ENCODE data around the gene GCK. TPM values are rescaled to one million over a fixed set of nuclear protein-coding genes. Genes with fewer than 3 reads are reported as not detected.

GCK gene
- total and polyA plus RNA-seq, 4 donors: 0.09 to 12.7 (median 0.44) TPM

DNA sequence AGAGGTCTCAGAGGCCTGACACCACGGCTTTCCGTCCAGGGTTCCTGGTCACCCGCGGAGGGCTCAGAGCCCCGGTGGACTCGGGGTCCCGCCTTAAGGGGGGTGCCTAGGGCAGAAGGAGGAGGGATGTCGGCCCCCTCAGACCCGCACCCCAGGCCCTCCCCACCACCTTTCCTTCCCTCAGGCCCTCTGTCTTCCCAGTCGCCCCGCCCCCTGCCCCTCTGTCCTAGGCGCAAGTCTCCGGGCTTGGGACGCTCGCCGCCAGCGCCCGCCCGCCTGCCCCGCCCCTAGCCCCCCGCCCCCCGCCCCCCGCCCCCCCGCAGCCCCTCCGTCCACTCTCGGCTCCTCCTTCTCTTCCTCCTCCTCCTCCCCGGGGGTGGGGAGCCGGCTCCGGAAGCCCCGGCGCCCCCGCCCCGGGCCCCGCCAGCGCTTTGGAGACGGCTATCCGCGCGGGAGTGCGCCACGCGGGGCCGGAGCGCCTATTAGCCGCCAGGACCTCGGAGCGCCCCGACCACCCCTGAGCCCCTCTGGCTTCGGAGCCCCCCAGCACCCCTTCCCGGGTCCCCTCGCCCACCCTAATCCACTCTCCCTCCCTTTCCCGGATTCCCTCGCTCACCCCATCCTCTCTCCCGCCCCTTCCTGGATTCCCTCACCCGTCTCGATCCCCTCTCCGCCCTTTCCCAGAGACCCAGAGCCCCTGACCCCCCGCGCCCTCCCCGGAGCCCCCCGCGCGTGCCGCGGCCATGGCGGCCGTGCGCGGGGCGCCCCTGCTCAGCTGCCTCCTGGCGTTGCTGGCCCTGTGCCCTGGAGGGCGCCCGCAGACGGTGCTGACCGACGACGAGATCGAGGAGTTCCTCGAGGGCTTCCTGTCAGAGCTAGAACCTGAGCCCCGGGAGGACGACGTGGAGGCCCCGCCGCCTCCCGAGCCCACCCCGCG lies 85.0 kb downstream of the GCK start, which contains the start of gene AEBP1 (continued):
- TF ChIP-seq JUND (IDR thresholded peaks at IDR 0.05): no peak

DNA sequence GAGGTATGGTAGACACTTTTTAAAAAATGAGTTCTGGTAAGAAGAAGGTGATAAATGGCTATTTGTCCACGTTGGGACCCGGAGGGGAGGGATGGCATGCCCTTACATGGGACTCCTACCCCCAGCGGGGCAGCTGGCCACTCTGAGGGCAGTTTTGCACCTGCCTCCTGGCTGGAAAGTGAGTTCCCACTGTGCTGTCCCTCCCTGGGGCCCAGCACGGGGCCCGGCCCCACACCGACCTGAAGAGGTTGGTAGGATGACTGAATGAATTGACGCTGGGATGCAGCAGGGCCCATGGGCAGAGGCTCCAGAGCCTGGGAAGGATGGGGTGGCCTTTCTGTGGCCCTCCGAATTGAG lies 85.7 kb downstream of the GCK start:
- no peaks in the 10 kb centered on the region for H3K27me3 ChIP-seq (ENCODE audit: control insufficient read depth in 4 of 4, insufficient read depth in 4 of 4, low read length in 3 of 4)
- H3K27ac ChIP-seq (ENCODE audit: low read depth in 1 of 2, low read length in 2 of 2): no peak overlapping the region
- TF ChIP-seq YY1 (IDR thresholded peaks at IDR 0.05) (no peak), EGR1 (IDR thresholded peaks at IDR 0.05; ENCODE audit: low read depth in 2 of 2) (no peak), RXRA (IDR thresholded peaks at IDR 0.05) (no peak), FOXA2 (IDR thresholded peaks at IDR 0.05) (no peak), JUND (IDR thresholded peaks at IDR 0.05) (no peak), FOXA1 (IDR thresholded peaks at IDR 0.05) (no peak), RAD21 (IDR thresholded peaks at IDR 0.05) (no peak), SP1 (IDR thresholded peaks at IDR 0.05) (no peak), HNF4A (conservative IDR thresholded peaks at IDR 0.05) (no peak), HNF4G (IDR thresholded peaks at IDR 0.05) (no peak), TAF1 (conservative IDR thresholded peaks at IDR 0.05) (no peak), NR2F2 (IDR thresholded peaks at IDR 0.05) (no peak), GABPA (IDR thresholded peaks at IDR 0.05 in 1 of 2, conservative IDR thresholded peaks at IDR 0.05 in 1 of 2) (no peak)
- TF ChIP-seq, protein P1, sequence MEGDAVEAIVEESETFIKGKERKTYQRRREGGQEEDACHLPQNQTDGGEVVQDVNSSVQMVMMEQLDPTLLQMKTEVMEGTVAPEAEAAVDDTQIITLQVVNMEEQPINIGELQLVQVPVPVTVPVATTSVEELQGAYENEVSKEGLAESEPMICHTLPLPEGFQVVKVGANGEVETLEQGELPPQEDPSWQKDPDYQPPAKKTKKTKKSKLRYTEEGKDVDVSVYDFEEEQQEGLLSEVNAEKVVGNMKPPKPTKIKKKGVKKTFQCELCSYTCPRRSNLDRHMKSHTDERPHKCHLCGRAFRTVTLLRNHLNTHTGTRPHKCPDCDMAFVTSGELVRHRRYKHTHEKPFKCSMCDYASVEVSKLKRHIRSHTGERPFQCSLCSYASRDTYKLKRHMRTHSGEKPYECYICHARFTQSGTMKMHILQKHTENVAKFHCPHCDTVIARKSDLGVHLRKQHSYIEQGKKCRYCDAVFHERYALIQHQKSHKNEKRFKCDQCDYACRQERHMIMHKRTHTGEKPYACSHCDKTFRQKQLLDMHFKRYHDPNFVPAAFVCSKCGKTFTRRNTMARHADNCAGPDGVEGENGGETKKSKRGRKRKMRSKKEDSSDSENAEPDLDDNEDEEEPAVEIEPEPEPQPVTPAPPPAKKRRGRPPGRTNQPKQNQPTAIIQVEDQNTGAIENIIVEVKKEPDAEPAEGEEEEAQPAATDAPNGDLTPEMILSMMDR (IDR thresholded peaks at IDR 0.05; ENCODE audit: low read depth, low read length, missing input control): no peak
- TF ChIP-seq, protein P2, sequence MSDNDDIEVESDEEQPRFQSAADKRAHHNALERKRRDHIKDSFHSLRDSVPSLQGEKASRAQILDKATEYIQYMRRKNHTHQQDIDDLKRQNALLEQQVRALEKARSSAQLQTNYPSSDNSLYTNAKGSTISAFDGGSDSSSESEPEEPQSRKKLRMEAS (IDR thresholded peaks at IDR 0.05): no peak
- TF ChIP-seq, protein P3, sequence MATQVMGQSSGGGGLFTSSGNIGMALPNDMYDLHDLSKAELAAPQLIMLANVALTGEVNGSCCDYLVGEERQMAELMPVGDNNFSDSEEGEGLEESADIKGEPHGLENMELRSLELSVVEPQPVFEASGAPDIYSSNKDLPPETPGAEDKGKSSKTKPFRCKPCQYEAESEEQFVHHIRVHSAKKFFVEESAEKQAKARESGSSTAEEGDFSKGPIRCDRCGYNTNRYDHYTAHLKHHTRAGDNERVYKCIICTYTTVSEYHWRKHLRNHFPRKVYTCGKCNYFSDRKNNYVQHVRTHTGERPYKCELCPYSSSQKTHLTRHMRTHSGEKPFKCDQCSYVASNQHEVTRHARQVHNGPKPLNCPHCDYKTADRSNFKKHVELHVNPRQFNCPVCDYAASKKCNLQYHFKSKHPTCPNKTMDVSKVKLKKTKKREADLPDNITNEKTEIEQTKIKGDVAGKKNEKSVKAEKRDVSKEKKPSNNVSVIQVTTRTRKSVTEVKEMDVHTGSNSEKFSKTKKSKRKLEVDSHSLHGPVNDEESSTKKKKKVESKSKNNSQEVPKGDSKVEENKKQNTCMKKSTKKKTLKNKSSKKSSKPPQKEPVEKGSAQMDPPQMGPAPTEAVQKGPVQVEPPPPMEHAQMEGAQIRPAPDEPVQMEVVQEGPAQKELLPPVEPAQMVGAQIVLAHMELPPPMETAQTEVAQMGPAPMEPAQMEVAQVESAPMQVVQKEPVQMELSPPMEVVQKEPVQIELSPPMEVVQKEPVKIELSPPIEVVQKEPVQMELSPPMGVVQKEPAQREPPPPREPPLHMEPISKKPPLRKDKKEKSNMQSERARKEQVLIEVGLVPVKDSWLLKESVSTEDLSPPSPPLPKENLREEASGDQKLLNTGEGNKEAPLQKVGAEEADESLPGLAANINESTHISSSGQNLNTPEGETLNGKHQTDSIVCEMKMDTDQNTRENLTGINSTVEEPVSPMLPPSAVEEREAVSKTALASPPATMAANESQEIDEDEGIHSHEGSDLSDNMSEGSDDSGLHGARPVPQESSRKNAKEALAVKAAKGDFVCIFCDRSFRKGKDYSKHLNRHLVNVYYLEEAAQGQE (IDR thresholded peaks at IDR 0.05): no peak
- TF ChIP-seq, protein P4, sequence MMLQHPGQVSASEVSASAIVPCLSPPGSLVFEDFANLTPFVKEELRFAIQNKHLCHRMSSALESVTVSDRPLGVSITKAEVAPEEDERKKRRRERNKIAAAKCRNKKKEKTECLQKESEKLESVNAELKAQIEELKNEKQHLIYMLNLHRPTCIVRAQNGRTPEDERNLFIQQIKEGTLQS (IDR thresholded peaks at IDR 0.05): no peak
- TF ChIP-seq, protein P5, sequence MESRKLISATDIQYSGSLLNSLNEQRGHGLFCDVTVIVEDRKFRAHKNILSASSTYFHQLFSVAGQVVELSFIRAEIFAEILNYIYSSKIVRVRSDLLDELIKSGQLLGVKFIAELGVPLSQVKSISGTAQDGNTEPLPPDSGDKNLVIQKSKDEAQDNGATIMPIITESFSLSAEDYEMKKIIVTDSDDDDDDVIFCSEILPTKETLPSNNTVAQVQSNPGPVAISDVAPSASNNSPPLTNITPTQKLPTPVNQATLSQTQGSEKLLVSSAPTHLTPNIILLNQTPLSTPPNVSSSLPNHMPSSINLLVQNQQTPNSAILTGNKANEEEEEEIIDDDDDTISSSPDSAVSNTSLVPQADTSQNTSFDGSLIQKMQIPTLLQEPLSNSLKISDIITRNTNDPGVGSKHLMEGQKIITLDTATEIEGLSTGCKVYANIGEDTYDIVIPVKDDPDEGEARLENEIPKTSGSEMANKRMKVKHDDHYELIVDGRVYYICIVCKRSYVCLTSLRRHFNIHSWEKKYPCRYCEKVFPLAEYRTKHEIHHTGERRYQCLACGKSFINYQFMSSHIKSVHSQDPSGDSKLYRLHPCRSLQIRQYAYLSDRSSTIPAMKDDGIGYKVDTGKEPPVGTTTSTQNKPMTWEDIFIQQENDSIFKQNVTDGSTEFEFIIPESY (IDR thresholded peaks at IDR 0.05): no peak
- peaks cover 0 to 7% (median 0%) of the 10 kb centered on the region in 4 donors for H3K4me1 ChIP-seq (ENCODE audit: control insufficient read depth in 4 of 4, insufficient read depth in 4 of 4, low read length in 3 of 4)
- no peak overlapping the region for H3K9ac ChIP-seq (ENCODE audit: low read depth in 1 of 2, low read length in 2 of 2)
- 86% methylated on average over 8 of the region's 8 CpGs for WGBS
- no peaks in the 10 kb centered on the region for H3K36me3 ChIP-seq (ENCODE audit: control insufficient read depth in 4 of 4, insufficient read depth in 3 of 4, low read depth in 1 of 4, low read length in 3 of 4)
- DNase-seq (ENCODE audit: low spot score): no peak
- no peaks in the 10 kb centered on the region for H3K9me3 ChIP-seq (ENCODE audit: control insufficient read depth in 4 of 4, low read length in 3 of 4)
- H3K4me3 ChIP-seq (ENCODE audit: low read depth in 1 of 3, low read length in 3 of 3): no peak overlapping the region
